ENCODE results near the gene HOXA9.

- no peak for TF ChIP-seq ESRRG (CRISPR knock-in tag; IDR thresholded peaks at IDR 0.05)
- TF ChIP-seq RARB (CRISPR knock-in tag; IDR thresholded peaks at IDR 0.05), result no peak
- no peak for TF ChIP-seq TSHZ2 (CRISPR knock-in tag; IDR thresholded peaks at IDR 0.05)
- TF ChIP-seq CREB5 (CRISPR knock-in tag; IDR thresholded peaks at IDR 0.05; ENCODE audit: low read depth), result no peak
- no peak for TF ChIP-seq ZFP3 (CRISPR knock-in tag; IDR thresholded peaks at IDR 0.05)
- no peak for TF ChIP-seq ARNTL (CRISPR knock-in tag; IDR thresholded peaks at IDR 0.05; ENCODE audit: borderline replicate concordance, low read depth)
- TF ChIP-seq POU6F1 (CRISPR knock-in tag; IDR thresholded peaks at IDR 0.05; ENCODE audit: borderline replicate concordance, low read depth), result no peak
- TF ChIP-seq SNAI2 (CRISPR knock-in tag; IDR thresholded peaks at IDR 0.05), result no peak
Observed at GRCh38 chr7:27119412-27119911, 45.9 kb downstream of the HOXA9 start.
